Spleen (tissue), 11 donors: ENCODE data around the gene MFSD6L. TPM values are rescaled to one million over a fixed set of nuclear protein-coding genes. Genes with fewer than 3 reads are reported as not detected.

Source experiments
- DNase-seq: peaks from one replicate; pipeline ENCODE4 v3.0.0-alpha.2; 2020
- H3K27ac ChIP-seq, 8 donors: fragments of 200-600 bp; sonication (generic) in 7 of 8; 1 replicate in 4 of 8; 2 replicates in 4 of 8; pipeline versions ENCODE4 v1.5.0 to v1.8.0; 2016 to 2021; ENCODE audit warnings: inconsistent platforms in 4 of 8, mild to moderate bottlenecking in 4 of 8, moderate library complexity in 1 of 8
- H3K27me3 ChIP-seq, 7 donors: fragments of 200-600 bp; sonication (generic) in 6 of 7; replicated peaks in 1 of 7; 1 replicate in 4 of 7; 2 replicates in 3 of 7; pipeline versions ENCODE4 v1.5.0 to v1.8.0; 2016 to 2021; ENCODE audit warnings: inconsistent platforms in 3 of 7, mild to moderate bottlenecking in 1 of 7
- H3K36me3 ChIP-seq, 6 donors: fragments of 200-600 bp; sonication (generic) in 5 of 6; 1 replicate in 4 of 6; 2 replicates in 2 of 6; pipeline versions ENCODE4 v1.5.0 to v1.8.0; 2016 to 2021; ENCODE audit warnings: inconsistent platforms in 2 of 6
- H3K4me1 ChIP-seq, 6 donors: fragments of 200-600 bp; sonication (generic) in 5 of 6; 1 replicate in 3 of 6; 2 replicates in 3 of 6; pipeline versions ENCODE4 v1.5.0 to v1.8.0; 2016 to 2021; ENCODE audit warnings: inconsistent platforms in 3 of 6
- H3K4me3 ChIP-seq, 8 donors: fragments of 200-600 bp; sonication (generic) in 7 of 8; 1 replicate in 4 of 8; 2 replicates in 4 of 8; pipeline versions ENCODE4 v1.5.0 to v1.8.0; 2016 to 2021; ENCODE audit warnings: inconsistent platforms in 4 of 8, mild to moderate bottlenecking in 4 of 8, moderate library complexity in 2 of 8
- H3K9me3 ChIP-seq, 8 donors: fragments of 200-600 bp; sonication (generic) in 7 of 8; 1 replicate in 4 of 8; 2 replicates in 4 of 8; pipeline versions ENCODE4 v1.5.0 to v1.8.0; 2016 to 2021; ENCODE audit warnings: inconsistent platforms in 4 of 8
- POLR2A ChIP-seq, 3 donors: fragments of 450-650 bp; IDR thresholded peaks; one replicate each; pipeline ENCODE4 v1.5.1; 2017; ENCODE audit warnings: antibody characterized with exemption in 3 of 3, mild to moderate bottlenecking in 1 of 3
- POLR2AphosphoS5 ChIP-seq, 3 donors: sonication (generic); formaldehyde crosslinking; IDR thresholded peaks; one replicate each; pipeline ENCODE4 v1.5.1; 2017; ENCODE audit warnings: antibody characterized with exemption in 3 of 3
- WGBS, 5 donors: extraction: QIAGEN DNeasy Blood & Tissue Kit in 3 of 5; methylation state at CpG; one replicate each; pipeline versions ENCODE4 v1.1.5 to v1.1.7; 2013 to 2018; 5-methylcytosine and 5-hydroxymethylcytosine counted together
- intact Hi-C: fragments of 100-400 bp; cut with DNase I; formaldehyde crosslinking; loops from one replicate; pipeline ENCODE4 v1.15.0; 2023; ENCODE audit warnings: low total_unique reads
- polyA plus RNA-seq, 3 donors: library from polyadenylated mRNA; stranded (reverse); fragments of 200-250 nt; gene quantifications; one replicate each; pipeline ENCODE4 v1.2.1, GENCODE V29; 2013
- total RNA-seq, 7 donors: library from RNA; depleted of rRNA in 3 of 7; stranded (reverse); fragments of >200 nt in 3 of 7; fragmentation: NEBNext Ultra II Directional in 4 of 7; extraction: Animal tissue kit (Norgen Biotek cat#: 25700) in 4 of 7; gene quantifications; one replicate each; pipeline versions ENCODE4 v1.1.0 to v1.2.1, GENCODE V29; 2016 to 2021
- TF ChIP-seq, protein P1 (sequence below), 11 experiments: fragments of 200-600 bp in 7 of 11; fragments of 450-650 bp in 4 of 11; sonication (generic) in 4 of 11; IDR thresholded peaks in 8 of 11; conservative IDR thresholded peaks in 3 of 11; 1 replicate in 7 of 11; 2 replicates in 4 of 11; pipeline versions ENCODE4 v1.4.0 to v1.8.0; 2016 to 2021; ENCODE audit warnings: antibody characterized with exemption in 11 of 11, inconsistent platforms in 4 of 11, mild to moderate bottlenecking in 1 of 11
- donor health status: healthy with polysubstance abuse.
- donor health status: DM: no; HTN: no; CAD: no; lungs with moderate emphysema.
- donor health status: DM: no; HTN: no; CAD: no.
- donor health status: Bipolar disorder and iron deficiency.
- donor health status: healthy.
- donor health status: DM: no; HTN: no; CAD: no.
- donor health status: DM: yes; HTN: yes; CAD: no.

Gene MFSD6L
- total and polyA plus RNA-seq, 10 donors, result 0.12 to 1.0 (median 0.37) TPM

DNA sequence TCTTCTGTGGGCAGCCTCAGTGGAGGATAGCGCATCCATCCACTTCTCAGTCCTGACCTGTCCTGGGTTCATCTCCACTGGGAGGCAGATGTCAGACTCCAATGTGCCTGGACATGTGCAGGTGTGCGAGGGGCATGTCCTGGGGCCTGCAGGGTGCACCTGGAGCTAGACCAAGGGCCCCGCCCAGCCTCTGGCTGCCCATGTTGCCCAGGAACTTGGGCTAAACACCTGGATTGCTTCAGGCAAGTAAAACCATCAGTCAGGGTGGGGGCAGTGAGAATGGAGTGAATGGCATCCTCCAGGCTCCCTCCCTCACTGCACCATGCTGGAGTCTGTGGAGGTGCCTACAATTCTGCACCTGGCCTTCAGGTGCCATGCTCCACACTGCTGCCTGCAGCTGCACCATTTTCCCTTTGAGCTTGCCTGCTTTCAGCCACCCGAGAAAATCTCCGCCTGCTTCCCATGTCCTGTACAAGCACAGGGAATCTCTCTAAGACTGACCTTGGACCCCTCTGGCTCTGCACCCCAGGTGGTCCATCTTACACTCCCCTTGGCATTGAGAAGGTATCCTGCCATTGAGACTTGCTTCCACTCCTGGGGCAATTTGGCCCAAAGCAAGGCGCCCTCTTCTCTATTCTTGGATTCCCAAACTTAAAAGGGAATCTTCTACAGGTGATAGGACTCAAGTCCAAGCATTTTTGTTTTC lies 2.1 kb upstream of the MFSD6L start:
- Histone ChIP-seq H3K27ac (no peak overlapping the region), H3K9me3 (no peaks in the 10 kb centered on the region), H3K27me3 (peaks cover 0 to 14% (median 0%) of the 10 kb centered on the region in 7 donors), H3K4me1 (peaks cover under 1 to 12% (median 8%) of the 10 kb centered on the region in 6 donors), H3K36me3 (peaks cover 0 to 16% (median 0%) of the 10 kb centered on the region in 6 donors), H3K4me3 (no peak overlapping the region)
- WGBS, 5 donors, result 91 to 95% (median 92%) methylated on average over 4 to 6 of the region's 6 CpGs
- DNase-seq, result no peak
- no peak for TF ChIP-seq POLR2A (IDR thresholded peaks at IDR 0.05)
- no peak for TF ChIP-seq POLR2AphosphoS5 (IDR thresholded peaks at IDR 0.05)
- TF ChIP-seq, protein P1, sequence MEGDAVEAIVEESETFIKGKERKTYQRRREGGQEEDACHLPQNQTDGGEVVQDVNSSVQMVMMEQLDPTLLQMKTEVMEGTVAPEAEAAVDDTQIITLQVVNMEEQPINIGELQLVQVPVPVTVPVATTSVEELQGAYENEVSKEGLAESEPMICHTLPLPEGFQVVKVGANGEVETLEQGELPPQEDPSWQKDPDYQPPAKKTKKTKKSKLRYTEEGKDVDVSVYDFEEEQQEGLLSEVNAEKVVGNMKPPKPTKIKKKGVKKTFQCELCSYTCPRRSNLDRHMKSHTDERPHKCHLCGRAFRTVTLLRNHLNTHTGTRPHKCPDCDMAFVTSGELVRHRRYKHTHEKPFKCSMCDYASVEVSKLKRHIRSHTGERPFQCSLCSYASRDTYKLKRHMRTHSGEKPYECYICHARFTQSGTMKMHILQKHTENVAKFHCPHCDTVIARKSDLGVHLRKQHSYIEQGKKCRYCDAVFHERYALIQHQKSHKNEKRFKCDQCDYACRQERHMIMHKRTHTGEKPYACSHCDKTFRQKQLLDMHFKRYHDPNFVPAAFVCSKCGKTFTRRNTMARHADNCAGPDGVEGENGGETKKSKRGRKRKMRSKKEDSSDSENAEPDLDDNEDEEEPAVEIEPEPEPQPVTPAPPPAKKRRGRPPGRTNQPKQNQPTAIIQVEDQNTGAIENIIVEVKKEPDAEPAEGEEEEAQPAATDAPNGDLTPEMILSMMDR (IDR thresholded peaks at IDR 0.05 in 8 of 11, conservative IDR thresholded peaks at IDR 0.05 in 3 of 11), result no peak
- intact Hi-C loops, result no loop called here

- H3K36me3 ChIP-seq, result peaks cover 0 to 16% (median 0%) of the 10 kb centered on the region in 6 donors
- no peak for DNase-seq
- TF ChIP-seq POLR2AphosphoS5 (IDR thresholded peaks at IDR 0.05), result no peak
- TF ChIP-seq POLR2A (IDR thresholded peaks at IDR 0.05), result no peak
- TF ChIP-seq, protein P1 (IDR thresholded peaks at IDR 0.05 in 8 of 11, conservative IDR thresholded peaks at IDR 0.05 in 3 of 11), result no peak
- H3K4me1 ChIP-seq, result peaks cover 0 to 8% (median 2%) of the 10 kb centered on the region in 6 donors
- H3K4me3 ChIP-seq, result no peak overlapping the region
- 76 to 92% (median 89%) methylated on average over 2 of the region's 2 CpGs for WGBS, 5 donors
- peaks cover 0 to 14% (median 0%) of the 10 kb centered on the region in 7 donors for H3K27me3 ChIP-seq
- H3K27ac ChIP-seq, result no peak overlapping the region
- no peaks in the 10 kb centered on the region for H3K9me3 ChIP-seq
- intact Hi-C loops, result no loop called here
These were observed 1.5 kb upstream of the MFSD6L start for GRCh38 chr17:8800656-8801055.

- Histone ChIP-seq H3K4me3 (no peak overlapping the region), H3K36me3 (peaks cover 0 to 16% (median 0%) of the 10 kb centered on the region in 6 donors), H3K4me1 (peaks cover 0 to 13% (median under 1%) of the 10 kb centered on the region in 6 donors), H3K27ac (no peak overlapping the region), H3K9me3 (no peaks in the 10 kb centered on the region), H3K27me3 (peaks cover 0 to 14% (median 0%) of the 10 kb centered on the region in 7 donors)
- no peak for DNase-seq
- WGBS, 5 donors, result 56 to 80% (median 68%) methylated on average over 14 to 15 of the region's 15 CpGs
- intact Hi-C loops, result no loop called here
- TF ChIP-seq POLR2AphosphoS5 (IDR thresholded peaks at IDR 0.05) (no peak), POLR2A (IDR thresholded peaks at IDR 0.05) (no peak)
- TF ChIP-seq, protein P1 (IDR thresholded peaks at IDR 0.05 in 8 of 11, conservative IDR thresholded peaks at IDR 0.05 in 3 of 11), result no peak
These were observed 526 bp upstream of the MFSD6L start for GRCh38 chr17:8799570-8800212.
